Neural cell (in vitro differentiated cells): ENCODE results near the gene SHF.

ENCODE experiments used
- EP300 ChIP-seq: fragments of 450-650 bp; conservative IDR thresholded peaks from 2 replicates; pipeline ENCODE4 v1.6.1; 2014; ENCODE audit warnings: antibody characterized with exemption, mild to moderate bottlenecking, moderate library complexity; ENCODE audit not compliant: poor library complexity, severe bottlenecking
- EZH2 ChIP-seq: fragments of 200-600, 300-800 bp; shearing (Covaris generic), sonication (generic); IDR thresholded peaks from 2 replicates; pipeline ENCODE4 v1.6.1; 2014; ENCODE audit warnings: antibody characterized with exemption, low read length, borderline replicate concordance, mild to moderate bottlenecking; ENCODE audit not compliant: insufficient read depth, poor library complexity, severe bottlenecking
- TF ChIP-seq, protein P1 (sequence below): fragments of 450-650 bp; IDR thresholded peaks from 2 replicates; pipeline ENCODE4 v1.5.1; 2014; ENCODE audit warnings: antibody characterized with exemption, mild to moderate bottlenecking, moderate library complexity; ENCODE audit not compliant: poor library complexity, severe bottlenecking

DNA sequence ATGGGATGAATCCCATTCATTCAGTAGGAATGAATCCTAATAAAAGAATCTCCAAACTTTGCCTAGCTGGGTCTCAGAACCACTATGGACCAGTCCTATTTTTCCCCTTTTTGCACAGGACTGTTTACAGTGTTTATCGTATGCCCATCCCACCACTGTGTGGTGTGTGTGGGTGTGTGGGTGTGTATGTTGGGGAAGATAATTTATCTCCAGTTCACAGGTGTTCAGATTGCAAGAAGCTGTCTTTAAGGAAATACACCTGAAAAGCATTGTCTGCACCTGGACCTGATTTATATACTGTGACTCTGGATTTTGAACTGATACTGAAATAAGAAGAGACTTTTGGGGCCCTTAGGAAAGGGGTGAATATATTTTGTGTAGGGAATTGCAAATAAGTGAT lies 24.7 kb upstream of the SHF start:
- TF ChIP-seq, protein P1, sequence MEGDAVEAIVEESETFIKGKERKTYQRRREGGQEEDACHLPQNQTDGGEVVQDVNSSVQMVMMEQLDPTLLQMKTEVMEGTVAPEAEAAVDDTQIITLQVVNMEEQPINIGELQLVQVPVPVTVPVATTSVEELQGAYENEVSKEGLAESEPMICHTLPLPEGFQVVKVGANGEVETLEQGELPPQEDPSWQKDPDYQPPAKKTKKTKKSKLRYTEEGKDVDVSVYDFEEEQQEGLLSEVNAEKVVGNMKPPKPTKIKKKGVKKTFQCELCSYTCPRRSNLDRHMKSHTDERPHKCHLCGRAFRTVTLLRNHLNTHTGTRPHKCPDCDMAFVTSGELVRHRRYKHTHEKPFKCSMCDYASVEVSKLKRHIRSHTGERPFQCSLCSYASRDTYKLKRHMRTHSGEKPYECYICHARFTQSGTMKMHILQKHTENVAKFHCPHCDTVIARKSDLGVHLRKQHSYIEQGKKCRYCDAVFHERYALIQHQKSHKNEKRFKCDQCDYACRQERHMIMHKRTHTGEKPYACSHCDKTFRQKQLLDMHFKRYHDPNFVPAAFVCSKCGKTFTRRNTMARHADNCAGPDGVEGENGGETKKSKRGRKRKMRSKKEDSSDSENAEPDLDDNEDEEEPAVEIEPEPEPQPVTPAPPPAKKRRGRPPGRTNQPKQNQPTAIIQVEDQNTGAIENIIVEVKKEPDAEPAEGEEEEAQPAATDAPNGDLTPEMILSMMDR = no peak
- TF ChIP-seq EZH2 = no peak
- no peak for TF ChIP-seq EP300
